Muscle of back (tissue), 11 donors: ENCODE data around the gene SCFD2. TPM values are rescaled to one million over a fixed set of nuclear protein-coding genes. Genes with fewer than 3 reads are reported as not detected.

ENCODE experiments used
- DNase-seq, 3 donors: peaks; one replicate each; pipeline versions ENCODE4 v3.0.0 to v3.0.0-alpha.2; 2013
- polyA plus RNA-seq, 10 donors: library from polyadenylated mRNA; unstranded; fragments of 120-200 nt; gene quantifications; one replicate each; pipeline ENCODE4 v1.2.1, GENCODE V29; 2013; ENCODE audit not compliant: insufficient read length in 10 of 10

SCFD2 gene
- polyA plus RNA-seq, 10 donors: 9.9 to 13.4 (median 11.3) TPM

GRCh38 chr4:52961666-52962412 is 404.0 kb downstream of the SCFD2 start:
- no peak for DNase-seq

- DNase-seq: peak; percentile 55 to 77 (median 76)
These were observed 406.3 kb downstream of the SCFD2 start for GRCh38 chr4:52959541-52959940.

- DNase-seq: peak in 2 of 3 donors; percentile 56 to 78
These were observed 407.8 kb downstream of the SCFD2 start for GRCh38 chr4:52957835-52958631.

- DNase-seq: peak in 2 of 3 donors; percentile 55 to 80
These were observed 408.6 kb downstream of the SCFD2 start for GRCh38 chr4:52957220-52957686.

GRCh38 chr4:52956691-52957090 is 409.2 kb downstream of the SCFD2 start:
- DNase-seq: no peak

GRCh38 chr4:52954560-52955170 is 411.2 kb downstream of the SCFD2 start:
- no peak for DNase-seq

GRCh38 chr4:52952540-52952939 is 413.3 kb downstream of the SCFD2 start:
- no peak for DNase-seq

GRCh38 chr4:52951016-52951415 is 414.8 kb downstream of the SCFD2 start:
- DNase-seq: no peak

GRCh38 chr4:52950226-52950625 is 415.6 kb downstream of the SCFD2 start:
- no peak for DNase-seq

- no peak for DNase-seq
These were observed 416.5 kb downstream of the SCFD2 start for GRCh38 chr4:52949336-52949735.

GRCh38 chr4:52948057-52948423 is 417.8 kb downstream of the SCFD2 start:
- DNase-seq: no peak

GRCh38 chr4:52947401-52948056 is 418.3 kb downstream of the SCFD2 start:
- no peak for DNase-seq

GRCh38 chr4:52946855-52947254 is 419.0 kb downstream of the SCFD2 start:
- no peak for DNase-seq

GRCh38 chr4:52945982-52946381 is 419.9 kb downstream of the SCFD2 start:
- DNase-seq: no peak

- DNase-seq: no peak
These were observed 420.4 kb downstream of the SCFD2 start for GRCh38 chr4:52945326-52945898.

GRCh38 chr4:52943677-52944076 is 422.2 kb downstream of the SCFD2 start:
- no peak for DNase-seq

GRCh38 chr4:52942936-52943335 is 422.9 kb downstream of the SCFD2 start:
- no peak for DNase-seq

- no peak for DNase-seq
These were observed 424.4 kb downstream of the SCFD2 start for GRCh38 chr4:52941450-52941849.

GRCh38 chr4:52939739-52940138 is 426.1 kb downstream of the SCFD2 start:
- DNase-seq: no peak

GRCh38 chr4:52939325-52939724 is 426.5 kb downstream of the SCFD2 start:
- DNase-seq: no peak

GRCh38 chr4:52937829-52938228 is 428.0 kb downstream of the SCFD2 start:
- no peak for DNase-seq

- DNase-seq: no peak
These were observed 429.1 kb downstream of the SCFD2 start for GRCh38 chr4:52936729-52937128.
